Dermis blood vessel endothelial cell (primary cell): ENCODE measurements around the gene RNF217. TPM values are rescaled to one million over a fixed set of nuclear protein-coding genes. Genes with fewer than 3 reads are reported as not detected.
"Not testable (repeated sequence)": the region's sequence is repeated elsewhere in the genome, so short reads cannot be mapped to it uniquely, and the experiment has no call there.

Experiments used
- DNase-seq: peaks from one replicate; pipeline ENCODE4 v3.0.0; 2010
- total RNA-seq: library from RNA; depleted of rRNA; stranded (reverse); fragments of >200 nt; gene quantifications from 2 replicates; pipeline ENCODE4 v1.2.3, GENCODE V29; 2014

RNF217 gene
- total RNA-seq, 1 donor from 2014 or later, result 17.5 TPM

DNA sequence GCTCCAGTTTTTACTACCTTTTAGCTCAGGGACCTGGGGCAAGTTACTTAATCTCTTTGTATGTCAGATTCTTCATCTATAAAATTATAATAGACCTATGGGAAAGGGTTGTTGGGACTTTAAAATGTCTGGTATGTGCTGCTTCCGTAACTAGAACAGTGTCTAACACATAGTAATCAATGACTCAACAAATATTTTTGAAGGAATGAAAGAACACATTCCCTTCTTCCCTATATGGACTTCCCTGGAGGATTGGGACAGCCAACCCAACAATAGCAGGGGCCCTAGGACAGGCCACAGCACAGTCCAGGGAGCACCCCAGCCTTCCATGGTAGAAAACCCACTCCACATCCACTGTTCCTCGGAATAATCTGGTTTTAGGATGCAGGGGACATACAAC lies 140.7 kb downstream of the RNF217 start:
- peak; percentile 60 for DNase-seq

DNA sequence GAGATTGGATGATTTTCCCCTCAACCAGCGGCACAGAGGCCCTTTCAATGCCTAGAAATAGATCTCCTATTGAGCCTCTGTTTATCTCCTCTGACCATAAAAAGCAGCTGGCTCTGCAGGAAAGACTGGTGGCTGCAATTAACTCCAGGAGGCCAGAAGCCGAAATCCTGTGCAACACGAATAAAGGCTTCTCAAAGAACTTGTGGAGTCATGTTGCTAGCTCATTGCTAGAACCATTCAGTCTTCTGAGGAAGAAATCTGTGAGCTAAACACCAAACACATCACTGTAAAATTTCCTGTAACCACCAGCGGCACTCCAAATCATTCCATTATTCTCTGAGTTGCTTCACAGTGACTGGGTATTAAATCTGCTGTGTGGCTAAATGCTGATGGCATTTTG lies 142.2 kb downstream of the RNF217 start:
- DNase-seq, result peak; percentile 13

DNA sequence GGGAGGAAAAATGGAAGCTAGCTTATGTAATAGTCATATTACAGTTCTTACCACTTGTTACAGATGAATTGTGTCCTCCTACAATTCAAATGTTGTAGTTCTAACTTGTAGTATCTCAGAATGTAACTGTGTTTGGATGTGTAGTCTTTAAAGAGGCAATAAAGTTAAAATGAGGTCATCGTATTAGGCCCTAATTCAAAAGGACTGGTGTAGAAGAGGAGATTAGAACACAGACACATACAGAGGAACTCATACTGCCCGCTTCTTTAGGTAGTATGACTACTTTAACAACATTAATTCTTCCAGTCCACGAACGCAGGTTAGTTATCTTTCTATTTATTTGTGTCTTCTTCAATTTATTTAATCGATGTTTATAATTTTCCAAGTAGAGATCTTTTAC lies 144.8 kb downstream of the RNF217 start:
- no peak for DNase-seq

DNA sequence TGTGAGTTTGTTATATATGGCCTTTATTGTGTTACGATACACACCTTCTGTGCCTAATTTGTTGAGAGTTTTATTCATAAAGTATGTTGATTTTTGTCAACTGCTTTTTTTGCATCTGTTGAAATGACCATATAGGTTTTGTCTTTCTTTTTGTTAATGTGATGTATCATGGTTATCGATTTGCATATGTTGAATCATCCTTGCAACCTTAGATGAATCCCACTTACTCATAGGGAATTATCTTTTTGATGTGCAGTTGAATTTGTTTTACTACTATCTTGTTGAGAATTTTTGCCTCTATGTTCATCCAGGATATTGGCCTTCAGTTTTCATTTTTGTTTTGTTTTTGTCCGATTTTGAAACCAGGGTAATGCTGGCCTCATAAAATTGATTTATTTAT lies 145.7 kb downstream of the RNF217 start:
- DNase-seq, result no peak

DNA sequence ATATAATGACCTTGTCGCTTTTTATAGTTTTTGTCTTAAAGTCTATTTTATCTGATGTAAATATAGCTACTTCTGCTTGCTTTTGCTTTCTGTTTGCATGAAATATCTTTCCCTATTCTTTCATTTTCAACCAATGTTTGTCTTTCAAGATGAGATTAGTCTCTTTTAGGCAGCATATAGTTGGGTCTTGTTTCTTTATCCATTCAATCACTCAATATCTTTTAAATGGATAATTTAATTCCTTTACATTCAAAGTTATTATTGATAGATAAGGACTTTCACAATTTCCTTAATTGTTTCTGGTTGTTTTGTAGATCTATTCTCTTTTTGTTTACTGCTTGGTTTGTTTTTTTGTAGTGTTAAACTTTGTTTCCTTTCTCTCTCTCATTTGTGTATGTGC lies 147.8 kb downstream of the RNF217 start:
- no peak for DNase-seq

DNA sequence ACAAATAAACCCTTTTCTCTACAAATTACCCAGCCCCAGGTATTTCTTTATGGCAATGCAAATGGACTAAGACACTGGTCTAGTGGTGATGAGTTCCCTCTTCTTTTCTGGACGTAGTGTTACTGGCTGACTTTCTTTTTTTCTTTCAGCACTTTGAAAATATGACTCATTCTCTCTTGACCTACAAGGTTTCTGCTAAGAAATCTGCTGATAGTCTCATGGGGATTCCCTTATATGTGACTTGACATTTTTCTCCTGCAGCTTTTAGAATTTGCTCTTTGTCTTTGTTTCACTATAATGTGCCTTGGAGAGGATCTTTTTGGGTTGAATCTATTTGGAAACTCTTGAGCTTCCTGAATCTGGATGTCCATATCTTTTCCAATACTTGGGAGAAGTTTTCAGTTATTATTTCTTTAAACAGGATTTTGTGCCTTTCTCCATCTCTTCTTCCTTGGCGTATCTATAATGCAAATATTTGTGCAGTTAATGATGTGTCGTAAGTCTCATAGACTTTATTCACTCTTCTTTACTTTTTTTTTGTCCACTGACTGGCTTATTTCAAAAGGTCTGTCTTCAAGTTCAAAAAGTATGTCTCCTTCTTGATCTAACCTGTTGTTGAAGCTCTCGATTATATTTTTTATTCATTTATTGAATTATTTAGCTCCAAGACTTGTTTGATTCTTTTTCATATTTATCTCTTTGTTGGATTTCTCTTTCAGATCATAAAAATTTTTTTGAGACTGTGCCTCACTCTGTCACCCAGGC lies 149.2 kb downstream of the RNF217 start:
- no peak for DNase-seq

DNA sequence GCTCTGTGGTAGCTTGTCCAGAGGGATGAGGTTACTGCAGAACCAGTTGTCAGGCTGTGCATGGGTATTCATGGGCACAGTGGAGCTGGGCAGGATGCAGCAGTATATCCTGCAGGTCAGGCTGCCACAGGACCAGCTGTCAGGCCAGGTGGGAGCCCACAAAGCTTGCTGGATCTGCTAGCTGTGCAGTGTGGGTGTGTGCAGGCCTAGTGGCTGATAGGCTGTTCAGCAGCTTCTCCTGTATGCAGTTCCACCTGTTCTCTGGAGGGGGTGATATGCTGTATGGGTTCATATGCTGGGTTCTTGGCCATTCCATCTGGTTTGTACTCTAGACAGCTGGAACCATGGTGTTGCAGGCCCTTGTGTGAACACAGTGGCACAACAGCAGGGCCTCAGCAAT lies 150.7 kb downstream of the RNF217 start:
- DNase-seq, result no peak

DNA sequence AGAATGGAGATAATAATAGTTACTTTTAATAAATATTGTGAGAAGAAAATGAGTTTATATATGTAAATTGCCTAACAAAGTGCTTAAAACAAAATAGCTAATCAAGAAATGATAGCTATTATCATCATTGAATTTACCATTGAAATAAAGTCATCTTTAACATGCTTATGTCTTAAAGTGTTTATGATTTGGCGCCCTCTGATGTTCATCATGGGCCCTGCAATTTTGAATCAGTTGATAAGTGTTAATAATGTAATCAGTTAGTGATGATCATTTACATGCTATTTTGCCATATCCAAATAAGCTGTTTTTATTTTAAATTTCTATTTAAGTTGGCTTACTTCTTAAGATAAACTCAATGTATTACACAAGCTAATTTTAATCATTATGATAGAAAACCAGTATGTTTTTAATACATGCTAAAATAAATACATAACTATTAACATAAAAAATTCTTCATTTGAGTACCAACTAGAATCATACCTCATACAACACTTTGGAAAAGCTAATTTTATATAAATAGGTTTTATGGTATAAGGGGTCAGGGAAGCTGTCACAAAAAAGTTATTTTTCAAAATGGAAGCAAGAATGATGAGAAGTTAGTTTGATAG lies 152.1 kb downstream of the RNF217 start:
- DNase-seq, result peak; percentile 79

DNA sequence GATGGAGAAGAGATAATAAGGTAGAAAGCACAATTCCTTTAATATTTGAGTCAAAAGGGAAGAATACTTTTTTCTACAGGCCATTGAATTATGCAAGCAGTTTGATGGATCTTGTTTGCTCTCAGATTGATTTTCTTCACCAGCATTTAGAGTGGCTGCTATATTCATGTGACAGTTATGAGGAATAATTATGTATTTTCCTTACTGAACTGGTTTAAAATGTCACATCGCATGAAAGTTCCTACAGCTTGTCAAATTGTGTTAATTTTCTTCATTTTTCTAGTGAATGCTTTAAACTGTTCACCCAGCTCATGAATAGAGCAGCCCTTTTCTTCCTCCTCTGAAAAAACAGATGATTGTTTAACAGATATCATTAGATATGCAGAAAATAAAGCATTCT lies 153.9 kb downstream of the RNF217 start:
- no peak for DNase-seq

DNA sequence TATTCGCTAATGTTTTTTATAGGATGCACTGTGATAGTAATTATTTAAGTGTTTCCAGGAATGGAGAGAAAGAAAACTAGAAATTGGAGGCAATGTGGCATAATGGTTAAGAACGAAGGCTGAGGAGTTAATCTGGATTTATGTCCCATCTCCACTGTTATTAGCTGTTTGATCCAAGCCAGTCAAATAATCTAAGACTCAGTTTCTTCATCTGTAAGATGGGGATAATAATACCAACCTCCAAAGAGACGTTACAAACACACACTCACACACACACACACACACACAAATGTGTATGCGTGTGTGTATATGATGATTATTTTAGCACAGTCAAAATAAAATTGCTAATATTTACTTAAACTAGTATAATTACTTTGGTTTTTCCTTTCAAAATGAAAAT lies 154.5 kb downstream of the RNF217 start:
- no peak for DNase-seq

DNA sequence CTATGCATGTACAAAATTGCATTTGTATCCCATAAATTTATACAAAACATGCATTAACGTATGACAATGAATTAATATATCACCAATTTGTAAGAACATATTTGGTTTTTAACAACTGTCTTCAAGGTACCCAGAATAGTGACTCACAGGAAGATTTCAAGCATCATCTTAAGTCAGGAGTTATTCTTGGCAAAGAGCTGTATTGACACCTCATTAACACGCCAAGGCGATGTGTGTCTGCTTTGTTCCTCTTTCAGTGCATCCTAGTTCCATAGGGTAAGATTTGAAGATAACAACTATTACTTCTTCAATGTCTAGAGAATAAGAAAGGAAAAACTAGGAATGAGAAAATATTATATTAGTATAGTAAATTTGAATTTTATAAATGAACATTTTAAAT lies 155.6 kb downstream of the RNF217 start:
- DNase-seq, result peak; percentile 9

DNA sequence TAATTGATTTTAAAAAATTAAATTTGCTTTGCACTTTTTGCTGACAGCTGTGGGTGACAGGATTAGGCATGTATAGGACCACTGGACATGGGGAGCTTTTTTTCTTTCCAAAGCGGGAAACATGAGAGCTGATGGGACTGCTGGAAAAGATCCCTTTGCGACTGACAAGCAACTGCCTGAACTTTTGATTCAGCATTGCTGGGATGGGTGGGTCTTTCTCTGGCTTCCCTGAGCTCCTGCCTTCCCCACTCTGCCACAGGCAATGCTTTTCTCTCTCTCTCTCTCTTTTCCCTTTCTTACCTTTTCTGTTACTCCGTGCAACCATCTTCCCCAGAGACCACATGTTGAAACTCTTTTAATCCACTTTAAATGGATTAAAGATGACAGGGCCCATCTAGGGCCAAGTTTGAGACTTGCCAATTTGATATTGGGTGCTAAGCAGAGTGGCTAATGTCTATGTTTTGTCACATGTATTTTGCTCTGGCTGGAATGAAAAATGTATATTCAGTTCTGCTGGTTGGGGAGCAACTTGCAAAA lies 157.9 kb downstream of the RNF217 start:
- DNase-seq, result no peak

DNA sequence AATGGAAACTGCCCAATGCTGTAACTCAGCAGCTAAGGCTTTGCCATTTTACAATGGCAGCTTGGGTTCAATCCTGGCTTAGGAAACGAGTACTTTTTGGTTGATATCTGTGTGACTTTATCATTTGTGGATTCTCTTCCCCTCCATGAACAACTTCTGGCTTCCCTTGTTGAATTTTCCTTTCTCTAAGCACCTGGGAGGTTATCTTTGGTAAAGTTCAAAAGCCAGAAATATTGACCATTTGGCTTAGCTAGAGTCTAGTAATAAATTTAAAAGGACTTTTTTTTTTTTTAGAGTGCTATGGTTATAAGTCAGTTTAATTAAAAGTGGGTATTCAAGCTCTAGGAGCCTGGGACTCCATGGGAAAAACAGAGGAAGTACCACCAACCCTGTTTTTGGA lies 159.7 kb downstream of the RNF217 start:
- DNase-seq, result no peak

DNA sequence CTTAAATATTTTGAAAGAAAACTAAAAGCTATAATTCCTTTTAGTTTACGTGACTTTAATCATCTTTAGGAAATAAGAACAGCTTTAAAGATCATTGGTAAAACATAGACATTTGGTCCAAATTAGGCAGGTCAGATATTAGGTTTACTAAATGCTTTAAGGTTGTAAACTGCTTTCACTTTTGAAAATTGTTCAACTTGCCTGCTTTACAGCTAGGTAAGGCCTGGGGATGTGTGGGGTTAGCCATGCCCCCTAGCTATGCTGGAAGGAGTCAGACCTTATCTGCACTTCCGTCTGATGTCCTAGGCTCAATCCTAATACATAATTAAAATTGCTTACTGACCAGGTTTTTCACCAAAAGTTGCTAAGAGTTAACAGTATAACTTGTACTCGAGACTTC lies 160.8 kb downstream of the RNF217 start:
- DNase-seq, result no peak

DNA sequence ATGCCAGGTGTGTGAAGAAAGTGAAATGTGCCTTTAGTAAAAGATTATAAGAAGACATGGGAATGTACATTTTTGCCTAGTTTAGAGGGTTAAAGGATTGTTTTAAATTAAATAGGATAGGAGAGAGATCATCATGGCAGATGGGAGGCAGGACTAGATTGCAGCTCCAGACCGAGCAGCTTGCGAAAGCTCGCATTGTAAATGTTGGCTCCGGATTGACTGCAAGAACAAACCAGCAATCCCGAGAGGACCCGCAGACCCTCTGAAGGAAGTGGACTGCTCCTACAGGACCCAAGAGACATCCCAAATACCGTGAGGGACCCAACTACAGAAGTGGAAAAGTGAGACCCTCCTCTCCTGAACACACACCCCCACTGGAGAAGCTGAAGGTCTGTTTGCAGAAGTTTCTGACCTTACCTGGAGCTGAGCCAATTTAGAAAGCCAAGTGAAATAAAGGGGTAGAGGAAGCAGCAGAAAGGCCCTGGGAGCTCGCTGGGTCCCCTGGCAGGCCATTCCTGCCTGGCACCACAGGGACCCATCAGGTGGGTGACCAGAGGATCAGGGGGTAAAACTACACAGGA lies 161.3 kb downstream of the RNF217 start:
- no peak for DNase-seq

DNA sequence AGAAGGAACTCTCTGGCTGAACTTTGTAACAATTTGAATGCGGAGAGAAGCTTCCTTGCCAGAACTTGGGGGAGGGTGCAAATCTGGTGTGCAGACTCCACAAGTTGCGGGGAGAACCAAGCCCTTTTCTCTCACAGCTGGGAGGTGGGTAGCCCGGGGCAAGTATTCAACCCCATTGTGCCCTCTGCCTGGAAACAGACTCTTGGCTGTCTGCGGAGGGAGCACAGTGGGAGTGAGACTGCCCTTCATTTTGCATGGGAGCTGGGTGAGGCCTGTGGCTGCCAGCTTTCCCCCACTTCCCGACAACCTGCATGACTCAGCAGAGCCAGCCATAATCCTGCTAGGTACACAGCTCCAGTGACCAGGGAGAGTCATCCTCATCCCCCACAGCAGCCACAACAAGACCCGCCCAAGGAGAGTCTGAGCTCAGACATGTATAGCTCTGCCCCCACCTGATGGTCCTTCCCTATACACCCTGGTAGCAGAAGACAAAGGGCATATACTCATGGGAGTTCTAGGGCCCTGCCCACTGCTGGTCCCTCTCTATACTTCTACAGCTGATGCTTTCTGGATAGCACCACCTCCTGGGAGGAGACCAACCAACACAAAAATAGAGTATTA lies 161.9 kb downstream of the RNF217 start:
- DNase-seq, result no peak

DNA sequence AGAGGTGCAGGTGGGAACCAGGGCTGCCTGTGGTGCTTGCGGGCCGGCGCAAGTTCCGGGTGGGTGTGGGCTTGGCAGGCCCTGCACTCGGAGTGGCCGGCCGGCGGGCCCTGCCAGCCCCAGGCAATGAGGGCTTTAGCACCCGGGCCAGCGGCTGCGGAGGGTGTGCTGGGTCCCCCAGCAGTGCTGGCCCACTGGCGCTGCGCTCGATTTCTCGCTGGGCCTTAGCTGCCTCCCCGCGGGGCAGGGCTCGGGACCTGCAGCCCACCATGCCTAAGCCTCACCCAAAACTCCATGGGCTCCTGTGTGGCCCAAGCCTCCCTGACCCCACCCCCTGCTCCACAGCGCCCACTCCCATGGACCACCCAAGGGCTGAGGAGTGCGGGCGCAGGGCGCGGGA lies 163.6 kb downstream of the RNF217 start:
- not testable (repeated sequence) for DNase-seq

DNA sequence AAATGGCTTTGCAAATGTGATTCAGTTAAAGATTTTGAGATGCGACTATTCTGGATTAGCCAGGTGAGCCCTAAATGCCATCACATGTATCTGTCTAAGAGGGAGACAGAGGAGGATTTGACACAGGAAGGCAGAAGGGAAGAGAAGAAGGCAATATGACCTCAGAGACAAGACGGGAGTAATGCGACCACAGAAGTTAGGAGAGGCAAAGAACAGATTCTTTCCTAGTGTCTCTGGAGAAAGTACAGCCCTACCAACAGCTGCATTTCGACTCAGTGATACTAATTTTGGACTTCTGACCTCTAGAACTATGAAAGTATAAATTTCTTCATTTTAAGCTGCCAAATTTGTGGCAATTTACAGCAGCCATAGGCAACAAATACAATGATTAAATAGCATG lies 167.1 kb downstream of the RNF217 start:
- DNase-seq, result no peak

DNA sequence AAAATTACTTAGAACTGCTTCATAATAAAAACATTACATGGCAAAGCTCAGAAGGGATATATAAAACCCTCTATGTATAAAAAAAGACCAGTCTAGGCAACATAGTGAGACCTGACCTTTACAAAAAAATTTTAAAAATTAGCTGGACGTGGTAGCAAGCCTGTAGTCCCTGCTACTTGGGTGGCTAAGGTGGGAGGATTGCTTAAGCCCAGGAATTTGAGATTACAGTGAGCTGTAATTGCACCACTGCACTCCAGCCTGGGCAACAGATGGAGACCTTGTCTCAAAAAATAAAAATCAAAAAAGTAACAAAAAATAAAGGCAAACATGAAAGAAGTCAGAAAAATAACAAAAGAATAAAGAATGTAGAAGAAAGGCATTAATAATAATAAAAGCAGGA lies 169.8 kb downstream of the RNF217 start:
- DNase-seq, result no peak

DNA sequence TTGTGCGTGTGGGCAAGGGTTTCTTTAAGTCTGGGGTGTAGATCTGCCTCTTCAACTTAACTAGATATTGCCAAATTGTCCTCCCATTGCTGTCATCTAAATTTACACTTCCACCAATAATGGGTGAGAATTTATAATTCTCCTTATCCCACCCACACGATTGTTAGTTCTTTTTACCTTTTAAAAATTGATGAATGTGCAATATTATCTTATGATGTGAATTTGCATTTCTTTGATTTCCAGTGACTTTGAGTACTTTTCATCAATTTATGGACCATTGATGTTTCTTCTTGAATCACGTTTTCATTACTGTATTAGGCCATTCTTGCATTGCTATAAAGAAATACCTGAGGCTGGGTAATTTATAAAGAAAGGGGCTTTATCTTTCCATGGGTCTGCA lies 174.1 kb downstream of the RNF217 start:
- no peak for DNase-seq

DNA sequence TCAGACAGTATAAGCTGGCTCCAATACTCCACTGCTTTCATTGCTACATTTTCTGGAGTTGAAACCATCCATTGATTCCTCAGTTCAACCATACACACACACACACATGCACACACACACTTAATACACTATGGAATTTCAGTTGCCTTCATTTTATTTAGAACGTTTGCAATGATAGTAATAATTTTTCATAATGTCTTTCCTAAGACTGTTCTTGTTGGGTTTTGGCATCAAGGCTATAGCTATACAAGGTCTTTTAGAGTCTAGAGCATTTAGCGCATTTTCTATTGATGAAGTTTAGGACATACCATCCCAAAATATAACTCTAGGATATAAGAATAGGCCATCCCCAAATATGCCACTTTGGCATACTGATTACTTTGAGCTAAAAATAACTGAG lies 175.8 kb downstream of the RNF217 start:
- no peak for DNase-seq

DNA sequence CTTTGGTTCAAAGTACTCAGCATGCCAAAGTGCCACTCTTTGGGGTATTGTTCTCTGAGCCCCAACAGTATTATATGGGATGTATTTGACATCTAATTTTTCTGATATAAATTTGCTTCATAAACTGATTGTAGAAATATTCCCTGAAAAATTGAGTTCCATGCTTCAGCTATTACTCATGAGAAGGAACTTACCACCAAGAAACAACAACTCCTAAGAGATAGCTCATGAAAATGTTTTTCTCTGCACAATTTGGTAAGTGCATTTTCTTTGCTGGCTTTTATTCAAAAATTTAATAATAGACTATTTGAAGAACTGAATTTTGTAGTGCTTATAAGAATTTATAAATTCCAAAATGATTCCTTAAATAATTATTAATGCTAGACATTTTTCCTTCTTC lies 178.6 kb downstream of the RNF217 start:
- DNase-seq, result no peak
